PC-3 (cell line): Measurements from ENCODE around the gene CGB8. TPM values are rescaled to one million over a fixed set of nuclear protein-coding genes. Genes with fewer than 3 reads are reported as not detected.
"Not testable (repeated sequence)": the region's sequence is repeated elsewhere in the genome, so short reads cannot be mapped to it uniquely, and the experiment has no call there.

ENCODE experiments used
- ATAC-seq: fragments of 200-7000 bp; cut with Tn5 transposase; 2 replicates; pipeline ENCODE4 v1.9.1; 2020; ENCODE audit warnings: mild to moderate bottlenecking, moderate library complexity
- Bru-seq: library from RNA; stranded (reverse); fragments of 400-500 nt; gene quantifications from one replicate; lab custom pipeline; 2021; lab: Mats Ljungman, UMichigan
- BruChase-seq, 2 experiments: library from RNA; stranded (reverse); fragments of 400-500 nt; gene quantifications; one replicate each; lab custom pipeline; 2021; lab: Mats Ljungman, UMichigan
- BruUV-seq: library from RNA; stranded (reverse); fragments of 400-500 nt; replicated peaks from 2 replicates; lab custom pipeline; 2021; lab: Mats Ljungman, UMichigan
- CTCF ChIA-PET: fragments of 300-600 bp; sonication (Branson Sonifier 250); formaldehyde crosslinking; loops from one replicate; lab custom pipeline; 2022; ENCODE audit warnings: antibody characterized with exemption; lab: Charles Lee
- POLR2A ChIA-PET: fragments of 300-600 bp; sonication (Branson Sonifier 250); formaldehyde crosslinking; loops from one replicate; lab custom pipeline; 2022; ENCODE audit warnings: antibody characterized with exemption; ENCODE audit not compliant: unreplicated experiment; lab: Charles Lee
- DNase-seq: peaks from one replicate; pipeline ENCODE4 v3.0.0-alpha.2; 2015
- H2AFZ ChIP-seq: fragments of 300-600 bp; sonication (generic); 2 replicates; pipeline ENCODE4 v1.6.0; 2016; ENCODE audit warnings: antibody characterized with exemption, low read length
- H3F3A ChIP-seq: fragments of 300-600 bp; sonication (generic); one replicate; pipeline ENCODE4 v1.6.0; 2017; ENCODE audit warnings: antibody characterized with exemption, low read length, control low read depth, mild to moderate bottlenecking; ENCODE audit not compliant: unreplicated experiment
- H3K27ac ChIP-seq: fragments of 300-600 bp; sonication (generic); 2 replicates; pipeline ENCODE4 v1.5.1; 2016; ENCODE audit warnings: mild to moderate bottlenecking, low read length
- H3K27me3 ChIP-seq: fragments of 300-600 bp; sonication (generic); 2 replicates; pipeline ENCODE4 v1.6.1; 2016; ENCODE audit warnings: low read length, mixed read lengths
- H3K36me3 ChIP-seq: fragments of 300-600 bp; sonication (generic); 2 replicates; pipeline ENCODE4 v1.6.1; 2016; ENCODE audit warnings: low read depth, mixed run types, low read length, mixed read lengths
- H3K4me1 ChIP-seq: fragments of 300-600 bp; sonication (generic); 2 replicates; pipeline ENCODE4 v1.5.1; 2016; ENCODE audit warnings: low read length; ENCODE audit not compliant: insufficient read depth
- H3K4me2 ChIP-seq: fragments of 300-600 bp; sonication (generic); 2 replicates; pipeline ENCODE4 v1.6.0; 2016; ENCODE audit warnings: low read length
- H3K4me3 ChIP-seq: fragments of 300-600 bp; sonication (generic); 2 replicates; pipeline ENCODE4 v1.5.1; 2016; ENCODE audit warnings: mild to moderate bottlenecking, low read length, mixed read lengths
- H3K79me2 ChIP-seq: fragments of 300-600 bp; sonication (generic); 2 replicates; pipeline ENCODE4 v1.6.1; 2017; ENCODE audit warnings: low read length, mixed read lengths
- H3K9ac ChIP-seq: fragments of 300-600 bp; sonication (generic); 2 replicates; pipeline ENCODE4 v1.6.0; 2016; ENCODE audit warnings: mild to moderate bottlenecking, low read length
- H3K9me2 ChIP-seq: fragments of 300-600 bp; sonication (generic); replicated peaks from 2 replicates; pipeline ENCODE4 v1.6.1; 2016; ENCODE audit warnings: mixed run types, low read length, mixed read lengths
- H3K9me3 ChIP-seq: fragments of 300-600 bp; sonication (generic); 2 replicates; pipeline ENCODE4 v1.6.1; 2016; ENCODE audit warnings: low read length, mixed read lengths
- H4K20me1 ChIP-seq: fragments of 300-600 bp; sonication (generic); 2 replicates; pipeline ENCODE4 v1.6.1; 2016; ENCODE audit warnings: low read length, mixed read lengths
- CTCF ChIP-seq: fragments of 300-600 bp; sonication (generic); conservative IDR thresholded peaks from 2 replicates; pipeline ENCODE4 v1.5.1; 2017; ENCODE audit warnings: antibody characterized with exemption, low read depth, mild to moderate bottlenecking, low read length
- EZH2 ChIP-seq: fragments of 300-600 bp; sonication (generic); IDR thresholded peaks from one replicate; pipeline ENCODE4 v1.6.1; 2017; ENCODE audit warnings: antibody characterized with exemption, mild to moderate bottlenecking, low read length; ENCODE audit not compliant: unreplicated experiment
- EZH2phosphoT487 ChIP-seq: fragments of 300-600 bp; sonication (generic); IDR thresholded peaks from 2 replicates; pipeline ENCODE4 v1.6.1; 2018; ENCODE audit warnings: mild to moderate bottlenecking, antibody characterized with exemption, low read length, borderline replicate concordance
- intact Hi-C: fragments of 100-400 bp; cut with micrococcal nuclease; formaldehyde crosslinking; loops from 2 replicates; pipeline ENCODE4 v1.9.0; 2023
- long read RNA-seq: library from polyadenylated mRNA; unstranded; transcript quantifications from one replicate; pipeline ENCODE4 v2.0.0, GENCODE V29; 2021; ENCODE audit not compliant: unreplicated experiment
- total RNA-seq: library from RNA; depleted of rRNA; stranded (reverse); fragments of >200 nt; gene quantifications from 2 replicates; pipeline ENCODE4 v1.2.3, GENCODE V29; 2014; rRNA removed

Gene CGB8
- total RNA-seq, result 1.2 and 2.2 TPM in 2 replicates
- not detected for Bru-seq, nascent RNA
- BruChase-seq, experiment 1, labeled RNA remaining after a 6-hour chase, result percentile 19 among the genes with signal in this experiment
- BruChase-seq, experiment 2, labeled RNA remaining after a 2-hour chase, result not detected
- long read RNA-seq, result 0 reads

DNA sequence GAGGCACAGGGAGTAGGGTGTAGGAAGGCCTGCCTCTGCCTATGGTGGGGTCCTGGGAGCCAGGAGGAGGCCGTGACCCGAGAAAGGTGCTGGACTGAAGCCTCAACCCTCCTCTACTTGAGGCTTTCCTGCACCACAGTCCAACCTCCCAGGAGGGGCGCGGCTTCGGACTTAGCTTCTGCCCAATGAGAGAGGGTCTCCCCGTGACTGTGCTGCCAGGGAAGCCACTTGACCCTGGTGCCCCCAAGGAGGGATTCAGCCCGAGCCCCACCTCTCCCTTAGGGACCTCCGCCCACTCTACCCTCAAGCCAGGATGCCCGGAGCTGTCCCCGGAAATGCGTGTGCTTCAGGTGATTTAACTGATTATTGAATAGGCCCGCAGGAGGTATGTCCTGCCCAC, at the start of gene CGB8:
CGB8 (minus strand) TSS at position 101 of the 400 bp plus-strand sequence. CDS start 372 bp downstream, outside the sequence.
- BruUV-seq, H3K27ac ChIP-seq, CTCF ChIA-PET, DNase-seq, H3K9me2 ChIP-seq, ATAC-seq, H4K20me1 ChIP-seq, H3F3A ChIP-seq, intact Hi-C loops, H3K9me3 ChIP-seq, H3K9ac ChIP-seq, POLR2A ChIA-PET, H3K4me3 ChIP-seq, H3K27me3 ChIP-seq, H3K4me1 ChIP-seq, H3K79me2 ChIP-seq, H3K4me2 ChIP-seq, H2AFZ ChIP-seq, H3K36me3 ChIP-seq: not testable (repeated sequence)

DNA sequence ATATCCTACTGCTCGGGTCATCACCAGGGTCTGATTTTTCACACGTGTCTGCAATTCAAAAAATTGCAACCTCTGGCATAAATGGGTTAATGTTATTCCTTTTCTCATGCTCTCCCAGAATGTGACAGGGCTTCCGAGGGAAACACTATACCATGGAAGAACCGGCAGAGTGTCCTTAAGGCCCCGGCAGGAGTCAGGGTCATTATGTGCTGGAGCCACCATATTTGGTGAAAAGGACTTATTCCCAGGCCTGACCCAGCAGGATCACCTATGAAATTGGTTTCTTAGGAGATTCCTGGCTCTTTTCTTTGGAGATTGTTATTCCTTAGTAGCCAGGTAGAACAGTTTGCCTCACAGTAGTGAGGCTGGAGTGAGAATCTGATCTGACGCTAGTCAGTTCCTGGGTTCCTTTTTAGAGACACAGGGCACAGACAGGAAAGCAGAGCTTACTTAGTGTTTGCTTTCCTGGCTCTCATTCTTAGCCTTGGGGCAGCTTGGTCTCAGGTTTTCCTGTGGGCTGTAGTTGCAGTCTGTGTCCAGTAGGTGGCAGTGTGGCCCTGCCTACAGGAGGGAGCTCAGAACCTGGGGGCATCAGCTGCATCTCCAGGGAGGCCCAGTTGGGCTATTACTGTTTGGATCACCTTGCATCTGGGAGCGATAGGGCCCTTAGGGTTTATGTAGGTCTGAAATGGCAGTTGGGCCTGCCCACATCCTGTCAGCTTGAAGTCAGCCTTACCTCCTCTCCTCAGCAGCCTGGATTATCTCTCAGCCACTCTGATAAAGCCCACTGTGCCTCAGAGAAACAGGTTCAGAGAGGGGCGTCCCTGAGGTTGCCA, 48.8 kb upstream of the CGB8 start:
- H3K9me3 ChIP-seq, result no peaks in the 10 kb centered on the region
- H3K4me2 ChIP-seq, result peak overlapping the region; percentile 8; the same call in 1 of the 2 replicates
- TF ChIP-seq EZH2phosphoT487, result no peak
- TF ChIP-seq CTCF, result peak; percentile 94
- no peak for TF ChIP-seq EZH2
- H3K9ac ChIP-seq, result no peak overlapping the region
- H3K27ac ChIP-seq, result peak overlapping the region; percentile 36
- intact Hi-C loops, result loop anchor here (5.0 kb wide), 1 partner anchor 110 kb away; no protein-coding TSS in a partner anchor
- peaks cover 36% of the 10 kb centered on the region for H3K36me3 ChIP-seq
- H3K27me3 ChIP-seq, result no peaks in the 10 kb centered on the region
- peaks cover 32% of the 10 kb centered on the region for H3K79me2 ChIP-seq
- peak; percentile 88 for DNase-seq
- POLR2A ChIA-PET, result interaction anchor here (0.5 to 0.7 kb wide), 3 partner anchors 42 to 385 kb away, joined by 3 read pairs; no protein-coding TSS in a partner anchor
- no peak overlapping the region for H2AFZ ChIP-seq
- H3K4me3 ChIP-seq, result no peak overlapping the region
- BruUV-seq, result no TSS peak
- CTCF ChIA-PET, result interaction anchor here (0.5 to 1.6 kb wide), 16 partner anchors 9 to 242 kb away, joined by 3 to 16 read pairs (median 4); partner anchors contain the start of genes GYS1, KCNA7, LIN7B and RUVBL2
- peak; percentile 98 for ATAC-seq
- H3K9me2 ChIP-seq, result no peaks in the 10 kb centered on the region
- H3F3A ChIP-seq, result peaks cover 6% of the 10 kb centered on the region
- H4K20me1 ChIP-seq, result peaks cover 19% of the 10 kb centered on the region
- H3K4me1 ChIP-seq, result peaks cover 8% of the 10 kb centered on the region

DNA sequence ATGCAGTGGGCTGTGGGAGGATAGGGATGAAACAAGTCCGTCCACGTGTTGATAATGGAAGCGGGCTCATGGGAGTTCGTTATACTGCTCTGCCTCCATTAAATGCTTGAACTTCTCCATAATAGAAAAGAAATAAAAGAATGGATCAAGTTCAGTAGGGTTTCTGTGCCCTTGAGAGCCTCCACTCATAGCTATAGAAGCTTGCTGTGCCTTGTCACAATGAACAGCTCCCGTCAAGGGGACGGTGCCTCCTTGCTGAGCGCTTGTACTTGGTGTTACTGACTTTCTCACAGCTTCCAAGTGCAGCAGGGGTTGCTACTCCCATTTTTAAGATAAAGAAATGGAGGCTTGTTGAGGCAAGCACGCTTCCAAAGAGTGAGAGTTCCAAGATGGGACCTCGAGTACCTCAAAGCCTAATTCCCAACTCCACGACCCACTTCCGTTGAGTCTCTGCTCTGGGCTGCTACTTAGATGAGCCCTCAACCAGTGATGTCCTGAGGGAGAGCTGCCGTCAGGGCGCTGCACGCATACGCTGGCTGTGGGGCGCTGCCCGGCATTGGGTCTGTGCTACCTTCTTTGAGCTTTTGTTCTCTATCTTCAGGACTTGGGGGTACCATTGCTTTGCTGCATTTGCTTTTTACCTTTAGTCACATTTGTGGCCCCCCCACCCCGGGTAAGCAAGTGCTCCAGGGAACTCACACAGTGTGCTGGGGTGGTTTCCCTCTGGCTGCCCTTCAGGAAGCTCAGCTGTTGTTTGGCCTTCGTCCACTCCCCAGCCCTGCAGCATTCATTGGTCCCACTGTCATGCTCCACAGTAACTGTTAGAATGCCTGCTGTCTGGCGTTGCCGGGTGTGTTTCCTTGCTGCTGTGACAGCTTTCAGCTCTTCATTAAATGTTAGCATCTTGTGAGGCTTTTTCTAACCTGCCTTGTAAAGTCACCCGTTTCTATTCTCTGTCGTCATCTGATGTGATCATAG, 45.9 kb upstream of the CGB8 start:
- peaks cover 39% of the 10 kb centered on the region for H3K36me3 ChIP-seq
- ATAC-seq, result no peak

More for the DNA sequence above, 45.9 kb upstream of the CGB8 start:
- intact Hi-C loops, result loop anchor here (5.0 kb wide), 1 partner anchor 113 kb away; no protein-coding TSS in a partner anchor
- Histone ChIP-seq H4K20me1 (peaks cover 32% of the 10 kb centered on the region), H3K27ac (no peak overlapping the region), H3K9me3 (no peaks in the 10 kb centered on the region), H3K9me2 (no peaks in the 10 kb centered on the region), H3K27me3 (no peaks in the 10 kb centered on the region), H3K4me3 (no peak overlapping the region), H3K4me1 (peaks cover 8% of the 10 kb centered on the region), H3K4me2 (no peak overlapping the region), H2AFZ (no peak overlapping the region), H3K79me2 (peaks cover 51% of the 10 kb centered on the region), H3K9ac (no peak overlapping the region), H3F3A (peaks cover 6% of the 10 kb centered on the region)
- CTCF ChIA-PET, result interaction anchor here (0.6 kb wide), 1 partner anchor 104 kb away, joined by 3 read pairs; no protein-coding TSS in a partner anchor
- POLR2A ChIA-PET, result no interaction called here
- BruUV-seq, result no TSS peak
- TF ChIP-seq EZH2, result no peak
- no peak for TF ChIP-seq CTCF
- no peak for TF ChIP-seq EZH2phosphoT487
- DNase-seq, result no peak
